DND-41 (cell line): Measurements from ENCODE around the gene STKLD1.

Source experiments
- ATAC-seq: fragments of 200-7000 bp; cut with Tn5 transposase; 3 replicates; pipeline ENCODE4 v1.9.1; 2021; ENCODE audit warnings: low read depth; ENCODE audit not compliant: insufficient read depth
- DNase-seq: peaks from one replicate; pipeline ENCODE4 v3.0.0-alpha.2; 2020
- H2AFZ ChIP-seq: 2 replicates; pipeline ENCODE4 v1.6.0; 2012; ENCODE audit warnings: low read depth, low read length
- H3K27ac ChIP-seq: 2 replicates; pipeline ENCODE4 v1.5.1; 2012; ENCODE audit warnings: low read length, inconsistent platforms
- H3K27me3 ChIP-seq: fragments of 200-600 bp; sonication (generic); 2 replicates; pipeline ENCODE4 v1.6.0; 2012; ENCODE audit warnings: low read length, mild to moderate bottlenecking, inconsistent platforms; ENCODE audit not compliant: insufficient read depth, poor library complexity
- H3K36me3 ChIP-seq: 2 replicates; pipeline ENCODE4 v1.5.1; 2012; ENCODE audit warnings: low read length, inconsistent platforms; ENCODE audit not compliant: insufficient read depth
- H3K4me1 ChIP-seq: 2 replicates; pipeline ENCODE4 v1.5.1; 2012; ENCODE audit warnings: mild to moderate bottlenecking, low read length; ENCODE audit not compliant: insufficient read depth
- H3K4me2 ChIP-seq: 2 replicates; pipeline ENCODE4 v1.6.0; 2012; ENCODE audit warnings: mild to moderate bottlenecking, moderate library complexity, low read length, inconsistent platforms; ENCODE audit not compliant: insufficient read depth
- H3K4me3 ChIP-seq, 2 experiments: fragments of 200-600 bp in 1 of 2; shearing (Covaris generic) in 1 of 2; 2 replicates each; pipeline ENCODE4 v1.5.1; 2012 to 2016; ENCODE audit warnings: inconsistent platforms in 2 of 2, low read length in 2 of 2, mild to moderate bottlenecking in 2 of 2, low read depth in 1 of 2, moderate library complexity in 1 of 2
- H3K79me2 ChIP-seq: 2 replicates; pipeline ENCODE4 v1.6.0; 2012; ENCODE audit warnings: low read length, inconsistent platforms; ENCODE audit not compliant: insufficient read depth
- H3K9ac ChIP-seq: 2 replicates; pipeline ENCODE4 v1.6.0; 2012; ENCODE audit warnings: low read depth, mild to moderate bottlenecking, inconsistent platforms, low read length, moderate library complexity
- H3K9me3 ChIP-seq: 2 replicates; pipeline ENCODE4 v1.5.1; 2012; ENCODE audit warnings: low read length, moderate library complexity, mild to moderate bottlenecking, inconsistent platforms; ENCODE audit not compliant: insufficient read depth, severe bottlenecking
- H4K20me1 ChIP-seq: 2 replicates; pipeline ENCODE4 v1.6.0; 2012; ENCODE audit warnings: low read length; ENCODE audit not compliant: insufficient read depth
- EZH2 ChIP-seq: IDR thresholded peaks from 3 replicates; pipeline ENCODE4 v1.6.1; 2012; ENCODE audit warnings: borderline replicate concordance, low read depth, mild to moderate bottlenecking, moderate library complexity, low read length, inconsistent platforms; ENCODE audit not compliant: severe bottlenecking
- TF ChIP-seq, protein P1 (sequence below): IDR thresholded peaks from 2 replicates; pipeline ENCODE4 v1.5.1; 2012; ENCODE audit warnings: borderline replicate concordance, low read length, moderate library complexity, mild to moderate bottlenecking; ENCODE audit not compliant: poor library complexity, severe bottlenecking; ENCODE audit errors: extremely low read depth

STKLD1 gene

DNA sequence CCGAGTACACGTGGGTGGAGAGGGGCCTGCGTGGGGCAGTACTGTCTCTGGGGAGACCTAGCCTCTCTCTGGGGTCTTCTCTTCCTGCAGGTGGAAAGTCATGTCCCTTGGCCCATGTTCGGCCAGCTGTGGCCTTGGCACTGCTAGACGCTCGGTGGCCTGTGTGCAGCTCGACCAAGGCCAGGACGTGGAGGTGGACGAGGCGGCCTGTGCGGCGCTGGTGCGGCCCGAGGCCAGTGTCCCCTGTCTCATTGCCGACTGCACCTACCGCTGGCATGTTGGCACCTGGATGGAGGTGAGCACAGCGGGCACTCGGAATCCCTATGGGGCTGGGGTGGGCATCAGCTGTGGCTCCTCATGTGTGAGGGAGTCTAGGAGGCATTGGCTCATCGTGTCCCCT lies 78.2 kb downstream of the STKLD1 start:
- Histone ChIP-seq H3K79me2 (no peaks in the 10 kb centered on the region), H3K9me3 (no peaks in the 10 kb centered on the region), H3K4me1 (peaks cover 11% of the 10 kb centered on the region), H3K27me3 (no peaks in the 10 kb centered on the region), H2AFZ (no peak overlapping the region), H3K27ac (no peak overlapping the region), H3K4me3 (no peak overlapping the region), H3K36me3 (no peaks in the 10 kb centered on the region), H3K9ac (no peak overlapping the region), H4K20me1 (no peaks in the 10 kb centered on the region), H3K4me2 (no peak overlapping the region)
- ATAC-seq (no peak), DNase-seq (no peak)
- TF ChIP-seq EZH2, result no peak
- TF ChIP-seq, protein P1, sequence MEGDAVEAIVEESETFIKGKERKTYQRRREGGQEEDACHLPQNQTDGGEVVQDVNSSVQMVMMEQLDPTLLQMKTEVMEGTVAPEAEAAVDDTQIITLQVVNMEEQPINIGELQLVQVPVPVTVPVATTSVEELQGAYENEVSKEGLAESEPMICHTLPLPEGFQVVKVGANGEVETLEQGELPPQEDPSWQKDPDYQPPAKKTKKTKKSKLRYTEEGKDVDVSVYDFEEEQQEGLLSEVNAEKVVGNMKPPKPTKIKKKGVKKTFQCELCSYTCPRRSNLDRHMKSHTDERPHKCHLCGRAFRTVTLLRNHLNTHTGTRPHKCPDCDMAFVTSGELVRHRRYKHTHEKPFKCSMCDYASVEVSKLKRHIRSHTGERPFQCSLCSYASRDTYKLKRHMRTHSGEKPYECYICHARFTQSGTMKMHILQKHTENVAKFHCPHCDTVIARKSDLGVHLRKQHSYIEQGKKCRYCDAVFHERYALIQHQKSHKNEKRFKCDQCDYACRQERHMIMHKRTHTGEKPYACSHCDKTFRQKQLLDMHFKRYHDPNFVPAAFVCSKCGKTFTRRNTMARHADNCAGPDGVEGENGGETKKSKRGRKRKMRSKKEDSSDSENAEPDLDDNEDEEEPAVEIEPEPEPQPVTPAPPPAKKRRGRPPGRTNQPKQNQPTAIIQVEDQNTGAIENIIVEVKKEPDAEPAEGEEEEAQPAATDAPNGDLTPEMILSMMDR, result no peak

GRCh38 chr9:133454943-133455673 lies 78.9 kb downstream of the STKLD1 start:
- no peak overlapping the region for H3K27ac ChIP-seq
- no peaks in the 10 kb centered on the region for H3K79me2 ChIP-seq
- no peaks in the 10 kb centered on the region for H4K20me1 ChIP-seq
- H3K27me3 ChIP-seq, result no peaks in the 10 kb centered on the region
- H3K36me3 ChIP-seq, result no peaks in the 10 kb centered on the region
- no peak for TF ChIP-seq EZH2
- peaks cover 15% of the 10 kb centered on the region for H3K4me1 ChIP-seq
- ATAC-seq, result no peak
- no peak for DNase-seq
- no peak overlapping the region for H3K4me3 ChIP-seq
- no peak overlapping the region for H3K4me2 ChIP-seq
- no peak overlapping the region for H2AFZ ChIP-seq
- no peak overlapping the region for H3K9ac ChIP-seq
- no peaks in the 10 kb centered on the region for H3K9me3 ChIP-seq
